Chondrocyte (in vitro differentiated cells): ENCODE results near the gene MED13L. TPM values are rescaled to one million over a fixed set of nuclear protein-coding genes. Genes with fewer than 3 reads are reported as not detected.

Experiments
- DNase-seq: peaks from one replicate; pipeline ENCODE4 v3.0.0; 2021; ENCODE audit warnings: mixed read lengths, low spot score
- H3K27ac Mint-ChIP-seq: one replicate; pipeline ENCODE4 v1.8.0; 2021; ENCODE audit warnings: mild to moderate bottlenecking, moderate library complexity, mixed read lengths; ENCODE audit not compliant: unreplicated experiment
- H3K27me3 Mint-ChIP-seq: 2 replicates; pipeline ENCODE4 v1.8.0; 2021; ENCODE audit warnings: low read depth, mixed read lengths
- H3K36me3 Mint-ChIP-seq: 2 replicates; pipeline ENCODE4 v1.8.0; 2021; ENCODE audit warnings: low read depth, mixed read lengths
- H3K4me1 Mint-ChIP-seq: 2 replicates; pipeline ENCODE4 v1.8.0; 2021; ENCODE audit warnings: low read depth, mild to moderate bottlenecking, mixed read lengths
- H3K4me3 Mint-ChIP-seq: one replicate; pipeline ENCODE4 v1.8.0; 2021; ENCODE audit warnings: mild to moderate bottlenecking, moderate library complexity, mixed read lengths; ENCODE audit not compliant: unreplicated experiment
- H3K9me3 Mint-ChIP-seq: 2 replicates; pipeline ENCODE4 v1.8.0; 2021; ENCODE audit warnings: low read depth, mixed read lengths
- total RNA-seq: library from RNA; stranded (reverse); gene quantifications from 3 replicates; pipeline ENCODE4 v1.2.1, GENCODE V29; 2021
- TF ChIP-seq, protein P1 (sequence below): fragments of 200-600 bp; sonication (generic); IDR thresholded peaks from 2 replicates; pipeline ENCODE4 v1.5.0; 2021; ENCODE audit warnings: antibody characterized with exemption, mild to moderate bottlenecking, moderate library complexity

Gene MED13L
- total RNA-seq, 1 donor from 2014 or later, result 162 TPM

DNA sequence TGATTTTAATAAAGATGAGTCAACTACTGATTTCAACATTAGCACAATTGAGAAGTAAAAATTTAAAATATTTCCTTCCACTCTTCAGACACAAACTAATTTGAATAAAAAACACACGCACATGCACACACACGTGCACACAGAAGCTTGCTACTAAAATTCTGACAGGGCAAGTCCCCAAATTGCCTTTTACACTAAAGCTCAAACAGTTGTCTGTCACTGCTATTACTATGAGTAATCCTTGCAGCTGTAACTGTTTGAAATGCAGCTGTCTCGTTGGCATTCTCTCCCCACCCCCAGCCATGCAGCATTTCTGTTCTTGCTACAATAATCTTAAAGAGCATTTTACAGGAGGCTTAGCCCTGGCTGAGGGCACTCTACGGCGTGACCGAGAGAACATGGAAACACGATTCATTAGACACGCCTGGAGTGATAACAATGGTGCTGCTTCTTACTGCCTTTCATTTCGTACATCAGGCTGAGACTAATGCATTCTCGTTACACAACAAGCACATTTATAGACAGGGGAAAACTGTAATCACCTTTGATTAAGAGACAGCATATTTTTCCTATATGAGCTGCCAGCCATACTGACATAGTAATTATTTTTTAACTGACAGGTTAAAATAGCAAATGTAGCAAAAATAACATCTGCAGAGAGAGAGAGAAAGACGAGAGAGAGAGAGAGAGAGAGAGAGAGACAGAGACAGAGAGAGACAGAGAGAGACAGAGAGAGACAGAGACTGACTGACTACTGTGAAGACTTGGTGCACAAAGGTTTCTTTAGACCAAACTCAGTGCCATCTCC, 153.8 kb downstream of the MED13L start:
- Mint-ChIP-seq H3K9me3 (no peaks in the 10 kb centered on the region), H3K4me1 (peaks cover 94% of the 10 kb centered on the region), H3K4me3 (peak overlapping the region; percentile 54), H3K27me3 (no peaks in the 10 kb centered on the region), H3K27ac (peak overlapping the region; percentile 95), H3K36me3 (no peaks in the 10 kb centered on the region)
- no peak for DNase-seq
- TF ChIP-seq, protein P1, sequence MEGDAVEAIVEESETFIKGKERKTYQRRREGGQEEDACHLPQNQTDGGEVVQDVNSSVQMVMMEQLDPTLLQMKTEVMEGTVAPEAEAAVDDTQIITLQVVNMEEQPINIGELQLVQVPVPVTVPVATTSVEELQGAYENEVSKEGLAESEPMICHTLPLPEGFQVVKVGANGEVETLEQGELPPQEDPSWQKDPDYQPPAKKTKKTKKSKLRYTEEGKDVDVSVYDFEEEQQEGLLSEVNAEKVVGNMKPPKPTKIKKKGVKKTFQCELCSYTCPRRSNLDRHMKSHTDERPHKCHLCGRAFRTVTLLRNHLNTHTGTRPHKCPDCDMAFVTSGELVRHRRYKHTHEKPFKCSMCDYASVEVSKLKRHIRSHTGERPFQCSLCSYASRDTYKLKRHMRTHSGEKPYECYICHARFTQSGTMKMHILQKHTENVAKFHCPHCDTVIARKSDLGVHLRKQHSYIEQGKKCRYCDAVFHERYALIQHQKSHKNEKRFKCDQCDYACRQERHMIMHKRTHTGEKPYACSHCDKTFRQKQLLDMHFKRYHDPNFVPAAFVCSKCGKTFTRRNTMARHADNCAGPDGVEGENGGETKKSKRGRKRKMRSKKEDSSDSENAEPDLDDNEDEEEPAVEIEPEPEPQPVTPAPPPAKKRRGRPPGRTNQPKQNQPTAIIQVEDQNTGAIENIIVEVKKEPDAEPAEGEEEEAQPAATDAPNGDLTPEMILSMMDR, result no peak

DNA sequence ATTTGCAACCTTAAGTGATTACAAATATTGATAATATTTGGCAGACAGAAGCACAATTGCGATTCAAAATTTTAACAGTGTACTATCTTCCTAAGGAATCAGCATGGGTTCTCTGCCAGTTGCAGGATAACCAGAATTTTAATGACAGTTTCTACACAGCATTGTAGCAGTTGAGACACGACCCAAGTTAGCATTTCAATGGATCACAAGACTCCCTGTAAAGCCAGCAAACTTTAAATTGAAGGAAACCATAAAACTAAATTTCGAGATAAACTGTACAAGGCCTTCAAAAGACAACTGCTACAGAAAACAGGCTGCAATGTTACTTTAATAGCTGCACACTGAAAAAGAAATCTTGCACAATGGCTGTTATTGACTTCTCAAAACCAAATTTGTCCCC, 154.9 kb downstream of the MED13L start:
- Mint-ChIP-seq H3K9me3 (no peaks in the 10 kb centered on the region), H3K27ac (peak overlapping the region; percentile 95), H3K36me3 (no peaks in the 10 kb centered on the region), H3K4me3 (no peak overlapping the region), H3K4me1 (peaks cover 87% of the 10 kb centered on the region), H3K27me3 (no peaks in the 10 kb centered on the region)
- TF ChIP-seq, protein P1, result no peak
- DNase-seq, result no peak

DNA sequence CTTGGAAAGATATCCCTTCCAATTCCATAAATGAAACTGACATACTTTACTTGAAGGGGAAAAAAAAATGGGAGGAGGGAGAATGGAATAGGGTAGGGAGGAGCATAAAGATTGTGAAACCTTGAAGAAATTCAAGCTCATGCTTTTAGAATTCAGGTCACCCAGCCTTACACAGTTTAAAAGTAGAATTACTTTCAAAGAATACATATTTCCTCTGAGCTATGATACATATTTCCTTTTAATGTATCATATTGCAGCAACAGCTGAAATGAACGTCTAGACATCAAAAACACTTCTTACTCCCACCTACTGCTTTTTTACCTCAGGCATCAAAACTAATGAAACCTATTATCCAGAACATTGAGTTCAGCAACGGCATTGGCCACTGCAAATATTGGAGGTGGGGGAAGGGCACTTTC, 156.0 kb downstream of the MED13L start:
- Mint-ChIP-seq H3K36me3 (no peaks in the 10 kb centered on the region), H3K4me3 (peak overlapping the region; percentile 57), H3K9me3 (no peaks in the 10 kb centered on the region), H3K27ac (peak overlapping the region; percentile 97), H3K4me1 (peaks cover 84% of the 10 kb centered on the region), H3K27me3 (no peaks in the 10 kb centered on the region)
- TF ChIP-seq, protein P1, result no peak
- DNase-seq, result no peak

DNA sequence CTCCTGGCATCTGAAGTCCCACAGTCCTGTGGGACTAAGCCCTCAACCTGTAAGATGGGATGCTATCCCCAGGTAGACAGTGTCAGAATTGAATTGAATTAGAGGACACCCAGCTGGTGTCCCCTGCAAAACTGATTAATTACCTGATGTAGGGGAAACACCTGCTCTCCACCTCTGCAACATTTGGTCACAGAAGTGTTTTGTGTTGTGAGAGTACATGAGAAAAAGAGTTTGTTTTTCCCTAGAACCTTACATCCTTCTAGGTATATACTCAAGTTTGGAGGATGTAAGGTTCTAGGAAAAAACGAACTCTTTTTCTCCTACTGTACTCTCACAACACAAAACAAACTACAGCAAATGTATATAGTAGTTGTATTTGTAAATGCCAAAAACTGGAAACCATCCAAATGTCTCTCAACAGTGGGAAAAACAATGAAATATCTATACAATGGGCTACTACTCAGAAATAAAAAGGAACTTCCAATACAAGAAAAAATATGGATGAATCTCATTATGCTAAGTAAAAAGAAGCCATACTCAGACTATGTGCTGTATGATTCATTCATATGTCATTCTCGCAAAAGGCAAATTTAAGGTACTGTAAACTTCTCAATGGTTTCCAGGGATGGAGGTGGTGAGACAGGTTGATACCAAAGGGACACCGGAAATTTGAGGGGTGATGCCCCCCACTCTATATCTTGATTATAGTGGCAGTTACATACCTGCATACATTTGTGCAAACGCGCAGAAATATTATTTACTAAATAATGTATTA, 160.7 kb downstream of the MED13L start:
- no peaks in the 10 kb centered on the region for H3K9me3 Mint-ChIP-seq
- no peaks in the 10 kb centered on the region for H3K36me3 Mint-ChIP-seq
- no peak overlapping the region for H3K4me3 Mint-ChIP-seq
- peak overlapping the region; percentile 8 for H3K27ac Mint-ChIP-seq
- H3K27me3 Mint-ChIP-seq, result no peaks in the 10 kb centered on the region
- H3K4me1 Mint-ChIP-seq, result peaks cover 71% of the 10 kb centered on the region
- DNase-seq, result no peak
- TF ChIP-seq, protein P1, result no peak

DNA sequence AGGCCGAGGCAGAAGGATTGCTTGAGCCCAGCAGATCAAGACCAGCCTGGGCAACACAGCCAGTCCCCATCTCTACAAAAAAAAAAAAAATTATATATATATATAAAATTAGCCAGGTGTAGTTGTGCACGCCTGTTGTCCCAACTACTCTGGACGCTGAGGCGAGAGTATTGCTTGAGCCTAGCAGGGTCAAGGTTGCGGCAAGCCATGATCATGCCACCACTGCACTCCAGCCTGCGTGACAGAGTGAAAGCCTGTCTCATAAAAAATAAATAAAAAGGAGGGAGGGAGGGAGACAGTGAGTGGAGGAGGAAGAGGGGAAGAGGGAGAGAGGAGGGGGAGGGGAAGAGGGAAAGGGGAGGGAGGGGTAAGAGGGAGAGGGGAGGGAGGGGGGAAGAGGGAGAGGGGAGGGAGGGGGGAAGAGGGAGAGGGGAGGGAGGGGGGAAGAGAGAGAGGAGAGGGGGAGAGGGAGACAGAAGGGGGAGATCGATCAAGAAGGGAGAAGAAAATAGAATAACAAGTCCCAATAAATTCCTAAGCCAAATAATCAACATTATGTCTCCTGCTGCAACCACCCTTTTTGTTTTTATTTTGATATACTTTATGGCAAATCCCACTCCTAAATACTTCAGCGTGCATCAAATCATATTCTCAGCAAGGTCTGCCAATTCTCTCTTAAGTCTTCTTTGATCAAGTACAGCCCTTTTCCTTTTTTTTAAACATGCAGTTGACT, 163.9 kb downstream of the MED13L start:
- Mint-ChIP-seq H3K4me1 (peaks cover 68% of the 10 kb centered on the region), H3K36me3 (peaks cover 3% of the 10 kb centered on the region), H3K27ac (no peak overlapping the region), H3K27me3 (no peaks in the 10 kb centered on the region), H3K4me3 (no peak overlapping the region), H3K9me3 (no peaks in the 10 kb centered on the region)
- TF ChIP-seq, protein P1, result no peak
- no peak for DNase-seq
